Heart left ventricle (tissue), 13 donors: ENCODE data around the gene TXNDC9.

ENCODE experiments used
- CTCF ChIP-seq, 12 donors: fragments of 200-600 bp; sonication (generic) in 4 of 12; IDR thresholded peaks; one replicate each; pipeline versions ENCODE4 v1.5.0 to v1.8.0; 2018 to 2022; ENCODE audit warnings: antibody characterized with exemption in 12 of 12, mild to moderate bottlenecking in 5 of 12
- POLR2A ChIP-seq, 2 donors: fragments of 450-650 bp; IDR thresholded peaks; one replicate each; pipeline ENCODE4 v1.6.1; 2017; ENCODE audit warnings: antibody characterized with exemption in 2 of 2, mild to moderate bottlenecking in 2 of 2, moderate library complexity in 2 of 2
- donor health status: ischemic (EF 13 %, LVEDD 7.1; RV severe dilation, severe dysfunction).
- donor health status: DM: no; HTN: yes; CAD: no.
- donor health status: DM: no; HTN: no; CAD: no.
- donor health status: ischemic (EF 25% LVEDD 6.9; RV normal size, moderate dysfunction).
- donor health status: ischemic (EF 25% LVEDD 5.7; RV mildly dilated, moderate dysfunction).
- donor health status: ischemic (EF 35%, LVEDD 5.7; RV mildly dilated, moderate dysfunction).
- donor health status: nonischemic (EF 11% LVEDD 7.7; RV severe dilation, severe dysfunction).
- donor health status: DM: yes; HTN: yes; CAD: no.
- donor health status: PGD.
- donor health status: ischemic (EF 29% LVEDD 5.4; RV normal size, mild dysfunction).
- donor health status: nonischemic (EF 23%, LVEDD 6.1; RV moderate dilation, normal function).

GRCh38 chr2:99354070-99354469 is 17.9 kb upstream of the TXNDC9 start:
- TF ChIP-seq CTCF (IDR thresholded peaks at IDR 0.05) (no peak), POLR2A (IDR thresholded peaks at IDR 0.05) (no peak)
